AML-193 (cell line): Measurements from ENCODE around the gene ANO2.
"Not testable (repeated sequence)": the region's sequence is repeated elsewhere in the genome, so short reads cannot be mapped to it uniquely, and the experiment has no call there.

ENCODE experiments used
- DNase-seq, 2 experiments: peaks; one replicate each; lab custom pipeline; 2025; lab: John Stamatoyannopoulos, UW

Gene ANO2

DNA sequence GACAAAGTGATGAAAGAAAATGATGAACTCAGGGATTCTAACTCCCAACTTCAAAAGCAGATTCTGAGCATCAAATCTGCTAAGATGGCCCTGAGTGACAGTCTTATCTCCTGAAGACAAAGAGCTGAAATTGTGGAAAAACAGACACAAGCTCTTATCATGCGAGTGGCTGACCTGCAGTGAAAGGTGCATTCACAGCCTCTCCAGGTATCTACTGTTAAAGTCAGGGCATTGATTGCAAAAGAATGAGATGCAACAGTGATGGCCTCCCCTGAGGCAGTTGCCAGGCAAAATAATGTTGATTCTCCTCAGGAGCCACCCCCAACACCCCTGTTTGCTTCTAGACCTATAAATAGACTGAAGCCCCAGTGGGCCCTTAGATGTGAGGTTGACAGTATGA lies 126.2 kb downstream of the ANO2 start:
- DNase-seq, result not testable (repeated sequence)

DNA sequence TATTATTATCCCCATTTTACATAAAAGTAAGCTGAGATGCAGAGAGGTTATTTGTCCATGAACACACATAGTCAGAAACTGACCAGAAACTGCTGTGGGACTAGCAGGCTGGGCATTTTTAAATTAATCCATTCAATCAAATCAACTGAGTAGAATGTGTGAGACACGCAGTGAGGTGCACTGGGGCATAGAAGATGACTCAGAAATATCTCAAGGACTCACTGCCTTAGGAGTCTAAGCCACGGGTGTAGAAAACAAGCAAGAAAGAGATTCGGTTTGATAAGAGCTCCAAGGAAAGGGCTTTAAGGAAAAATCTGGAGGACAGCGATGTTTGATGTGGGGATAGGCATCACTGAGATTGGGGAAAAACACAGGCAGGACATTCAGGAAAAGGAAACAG lies 127.8 kb downstream of the ANO2 start:
- DNase-seq, result no peak

DNA sequence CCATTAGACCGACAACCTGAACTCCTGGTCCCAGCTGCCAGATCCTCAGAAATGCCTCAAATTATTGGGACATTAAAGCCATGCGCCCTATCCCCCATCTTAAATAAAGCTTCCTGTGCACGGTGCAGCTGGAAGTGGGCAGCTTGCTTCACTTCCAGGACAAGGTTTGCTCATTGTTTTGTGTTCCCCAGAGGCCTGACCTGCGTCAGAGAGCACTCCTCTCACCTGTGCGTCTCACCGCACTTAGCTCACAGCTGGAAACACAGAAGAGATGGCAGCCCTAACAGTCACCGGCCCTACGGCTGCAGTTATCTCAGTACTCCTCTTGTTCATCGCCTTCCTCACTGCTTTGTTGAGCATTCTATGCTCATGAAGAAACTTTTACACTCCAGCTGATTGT lies 135.5 kb downstream of the ANO2 start:
- DNase-seq, result no peak

DNA sequence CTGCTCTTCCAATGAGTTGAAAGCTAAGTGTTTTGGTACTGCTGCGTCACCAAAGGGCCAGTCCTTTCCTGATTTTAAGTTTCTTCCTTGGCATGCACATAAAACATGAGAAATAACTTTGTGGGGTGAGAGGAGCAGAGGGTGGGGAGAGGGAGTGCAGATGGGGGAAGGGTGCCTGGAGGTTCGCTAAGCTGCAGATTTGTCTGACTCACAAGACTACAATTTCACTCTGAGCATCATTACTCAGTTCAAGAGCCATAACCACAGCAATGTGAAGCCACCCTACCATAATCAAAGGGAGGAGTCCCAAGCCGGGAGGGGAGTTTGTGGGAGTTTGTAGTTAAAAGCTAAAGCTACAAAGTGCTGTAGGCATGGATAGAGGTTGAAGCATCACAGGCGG lies 136.1 kb downstream of the ANO2 start:
- no peak for DNase-seq

DNA sequence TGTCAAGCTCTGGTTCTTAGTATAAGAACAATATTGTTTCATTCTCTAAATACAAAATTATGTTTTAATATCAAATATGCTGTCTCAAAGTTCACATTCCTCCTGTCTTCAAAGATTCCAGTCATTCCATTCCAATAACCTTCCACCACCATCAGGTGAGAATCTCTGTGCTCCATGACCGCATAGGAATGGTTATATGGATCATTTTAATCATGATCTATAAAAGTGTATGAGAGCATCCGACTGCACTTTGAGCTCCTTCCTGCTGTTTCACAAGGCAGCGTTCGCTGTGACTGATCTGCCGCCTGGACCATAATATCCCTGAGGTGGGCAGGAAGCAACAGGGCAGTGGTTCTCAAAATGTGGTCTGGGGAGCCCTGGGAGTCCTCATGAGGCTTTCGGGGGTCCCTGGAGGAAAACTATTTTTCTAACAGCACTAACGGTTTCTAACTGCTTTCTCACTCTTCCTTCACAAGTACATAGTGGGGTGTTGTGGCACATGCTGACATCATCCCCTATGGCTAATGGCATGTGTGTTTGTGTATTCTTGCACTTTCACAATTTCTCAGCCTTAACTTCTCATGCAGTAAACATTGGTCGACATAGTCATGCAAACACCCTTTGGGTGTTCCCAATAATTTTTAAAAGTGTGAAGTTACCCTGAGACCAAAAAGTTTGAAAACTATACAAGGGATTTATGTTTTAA lies 137.4 kb downstream of the ANO2 start:
- no peak for DNase-seq

DNA sequence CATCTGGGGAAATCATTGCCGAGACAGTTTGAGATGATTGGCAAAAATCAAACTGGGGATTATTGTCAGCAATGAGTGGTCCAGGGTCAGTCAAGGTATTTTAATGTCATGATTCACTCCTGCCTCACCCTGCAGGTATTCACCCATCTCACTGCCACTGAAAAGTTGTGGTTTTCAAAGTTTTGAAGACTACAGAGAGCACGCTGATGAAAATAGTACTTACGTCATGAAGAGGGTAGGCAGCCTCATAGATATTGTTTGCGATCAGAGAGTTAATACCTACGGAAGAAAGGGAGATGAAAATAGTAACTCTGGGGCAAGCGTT lies 138.0 kb downstream of the ANO2 start:
- no peak for DNase-seq

DNA sequence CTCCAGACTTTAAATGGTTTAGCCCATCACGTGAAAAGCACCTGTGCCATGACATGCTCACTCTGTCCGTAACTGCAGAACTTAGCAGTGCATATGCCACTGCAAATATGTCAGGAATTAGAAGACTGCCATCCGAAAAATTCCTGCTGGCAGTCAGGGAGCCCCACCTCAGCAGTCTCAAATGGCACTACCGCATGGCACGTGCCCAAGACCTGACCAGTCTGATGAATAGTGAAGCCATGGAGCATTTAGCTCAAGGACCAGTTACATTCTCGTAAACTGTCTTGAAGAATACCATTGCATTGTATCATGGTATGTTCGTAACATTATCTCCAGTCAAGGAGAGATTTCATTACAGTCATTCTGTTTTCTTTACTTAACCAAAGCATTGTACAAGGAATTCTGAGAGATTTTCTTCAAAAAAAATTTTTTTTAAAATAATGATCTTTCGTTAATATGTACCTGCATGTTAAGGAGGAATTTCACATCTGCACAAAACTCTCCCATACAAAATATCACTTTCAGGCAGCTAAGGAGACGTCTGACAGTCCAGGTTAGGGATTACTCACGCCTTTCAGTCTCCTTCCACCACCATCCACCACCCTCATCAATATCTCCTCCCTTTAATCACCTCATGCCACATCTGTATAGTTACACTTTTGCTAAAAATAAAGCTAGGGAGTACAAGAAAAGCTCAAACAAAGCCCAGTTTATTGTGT lies 138.5 kb downstream of the ANO2 start:
- no peak for DNase-seq

DNA sequence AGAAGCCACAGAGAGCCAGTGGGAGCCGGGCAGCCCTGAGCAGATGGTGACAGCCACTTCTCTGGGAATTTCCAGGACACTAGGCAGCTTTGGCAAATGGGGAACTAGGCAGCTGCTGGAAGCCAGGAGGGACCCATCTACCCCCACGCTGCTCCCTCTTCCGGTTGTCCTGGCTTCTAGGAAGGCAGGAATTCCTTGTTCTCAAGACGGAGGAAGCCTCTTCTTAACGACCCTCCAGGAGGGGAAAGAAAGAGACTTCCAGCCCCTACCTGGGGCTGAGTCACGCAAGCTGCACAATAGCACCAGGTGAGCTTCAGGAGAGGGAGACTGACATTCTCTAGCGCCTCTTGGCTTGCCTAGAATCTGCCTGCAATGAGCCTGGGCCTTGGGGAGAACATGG lies 141.5 kb downstream of the ANO2 start:
- DNase-seq, result no peak

DNA sequence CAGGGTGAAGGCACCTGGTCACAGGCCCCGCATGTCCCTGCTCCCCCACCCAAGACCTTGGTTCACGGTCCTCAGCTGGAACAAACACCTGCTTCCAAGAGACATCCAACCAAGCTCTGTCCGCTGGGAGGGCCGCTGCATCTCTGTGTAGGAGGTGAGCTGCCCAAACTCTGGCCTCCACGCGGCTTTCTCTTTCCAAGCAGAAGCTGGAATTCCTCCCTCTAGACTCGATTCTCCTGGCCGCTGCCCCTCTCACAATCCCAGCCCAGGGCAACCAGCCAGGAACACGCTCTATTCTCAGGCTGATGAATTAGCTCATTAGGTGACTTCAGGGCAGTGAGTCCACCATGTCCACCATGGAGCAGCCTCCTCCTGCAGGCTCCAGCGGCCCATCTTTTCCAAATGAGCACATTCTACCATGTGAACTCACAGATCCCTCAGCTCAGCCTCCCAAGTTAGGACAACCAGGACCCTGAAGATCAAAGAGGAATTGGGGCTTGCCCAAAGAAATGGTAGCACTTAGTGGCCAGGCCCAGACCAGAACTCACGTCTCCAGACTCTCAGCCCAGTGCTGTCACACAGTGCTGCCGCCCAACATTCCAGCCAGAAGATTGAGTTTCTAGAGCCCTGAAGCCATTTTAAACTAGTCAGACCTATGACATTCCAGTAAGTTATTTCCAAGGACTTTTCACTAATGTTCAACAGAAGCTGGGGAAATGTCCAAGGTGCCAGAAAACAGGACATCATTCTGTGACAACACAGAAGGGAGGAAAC lies 146.6 kb downstream of the ANO2 start:
- no peak for DNase-seq

DNA sequence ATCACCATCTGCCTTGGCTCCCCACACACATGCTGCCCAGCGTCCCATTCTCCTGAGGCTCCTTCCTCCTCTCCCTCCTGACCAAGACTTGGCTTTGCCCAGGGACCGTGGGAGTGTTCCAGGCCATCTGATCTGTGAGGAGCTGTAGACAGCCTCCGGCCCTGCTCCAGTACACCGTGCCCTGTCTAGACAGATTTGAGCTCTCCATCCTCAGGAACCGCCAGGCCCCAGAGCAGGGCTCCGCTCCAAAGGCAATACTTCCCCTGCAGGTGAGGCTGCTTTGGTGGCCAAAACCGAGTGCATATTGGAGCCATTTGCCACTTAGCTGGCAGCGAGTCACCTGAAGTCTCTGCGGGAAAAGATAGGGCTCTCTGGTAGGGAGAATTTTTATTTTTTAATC lies 147.4 kb downstream of the ANO2 start:
- DNase-seq, result no peak

DNA sequence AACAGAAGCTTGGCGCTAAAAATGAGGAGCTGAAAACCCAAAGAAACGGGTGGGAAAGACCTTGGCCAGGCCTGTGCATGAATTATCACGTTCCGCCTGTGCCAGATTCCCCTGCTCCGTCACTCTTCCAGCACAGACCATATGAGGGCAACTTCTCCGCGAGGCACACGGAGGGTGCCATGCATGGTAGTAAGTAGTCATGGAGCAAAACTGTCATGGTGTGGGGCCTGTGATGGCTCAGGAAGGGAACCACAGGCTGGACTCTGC lies 148.2 kb downstream of the ANO2 start:
- no peak for DNase-seq

DNA sequence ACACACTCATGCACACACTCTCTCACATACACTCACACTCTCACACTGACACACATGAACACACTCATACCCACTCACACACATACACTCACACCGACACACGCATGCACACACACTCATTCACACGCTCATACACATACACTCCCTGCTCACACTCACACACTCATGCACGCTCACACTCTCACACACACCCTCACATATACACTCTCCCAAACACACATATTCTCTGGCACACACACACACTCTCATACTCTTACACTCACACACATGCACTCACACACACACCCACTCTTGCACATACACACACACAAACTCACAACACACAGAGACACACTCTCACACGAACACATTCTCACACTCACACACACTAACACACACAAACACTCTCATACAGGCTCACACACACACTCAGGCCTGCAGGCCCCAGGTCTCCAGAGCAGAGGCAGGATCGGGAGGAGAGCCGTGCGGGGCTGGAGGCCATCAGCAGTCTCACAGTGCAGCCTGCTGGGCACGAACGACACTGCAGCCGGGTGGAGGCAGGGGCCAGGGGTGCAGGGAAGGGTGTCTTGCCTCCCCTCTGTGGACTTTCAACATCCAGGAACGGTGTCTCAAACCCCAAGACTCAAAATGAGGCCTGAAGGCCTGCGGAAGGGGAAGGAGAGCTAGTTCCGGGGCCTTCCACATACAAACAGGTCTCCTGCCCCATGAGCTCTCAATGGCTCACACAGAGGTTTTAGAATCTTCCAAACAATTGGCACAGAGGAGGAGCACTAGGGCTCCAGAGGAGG lies 148.7 kb downstream of the ANO2 start:
- DNase-seq, result no peak

DNA sequence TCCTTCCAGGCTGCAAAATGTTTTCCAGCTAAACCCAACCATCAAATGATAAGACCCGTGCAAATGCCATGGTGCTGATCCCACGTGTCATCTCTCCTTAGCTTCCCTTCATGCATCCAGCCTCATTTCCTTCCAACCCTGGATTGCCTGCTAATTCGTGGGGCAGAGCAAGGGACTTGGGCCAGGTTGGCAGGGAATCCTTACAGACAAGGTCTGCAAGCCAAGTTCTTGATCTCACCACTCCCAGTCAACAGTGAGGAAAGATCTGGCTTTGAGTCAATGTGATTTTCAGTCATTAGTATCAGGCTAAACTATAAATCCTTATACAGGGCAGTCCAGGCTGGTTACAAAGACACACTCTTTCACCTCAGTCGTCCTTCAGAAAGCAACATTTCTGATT lies 150.9 kb downstream of the ANO2 start:
- DNase-seq, result no peak

DNA sequence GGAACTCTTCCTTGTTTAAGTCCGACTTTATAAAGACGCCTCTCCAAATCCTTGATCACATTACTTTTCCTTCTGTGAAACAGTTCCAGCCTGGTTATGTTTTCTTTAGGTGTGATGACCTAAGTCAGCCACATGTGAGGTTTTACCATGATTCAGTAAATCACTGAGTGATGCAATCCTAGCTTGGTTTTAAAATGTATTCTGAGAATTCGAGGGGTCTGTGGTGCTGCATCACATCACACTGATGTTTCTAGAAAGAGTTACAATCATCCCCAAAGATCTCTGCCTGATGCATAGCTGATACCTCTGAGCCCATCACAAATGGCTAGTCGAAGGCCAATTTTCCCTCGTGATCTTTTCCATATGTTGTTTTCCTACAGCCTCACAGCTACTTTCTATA lies 152.7 kb downstream of the ANO2 start:
- no peak for DNase-seq

DNA sequence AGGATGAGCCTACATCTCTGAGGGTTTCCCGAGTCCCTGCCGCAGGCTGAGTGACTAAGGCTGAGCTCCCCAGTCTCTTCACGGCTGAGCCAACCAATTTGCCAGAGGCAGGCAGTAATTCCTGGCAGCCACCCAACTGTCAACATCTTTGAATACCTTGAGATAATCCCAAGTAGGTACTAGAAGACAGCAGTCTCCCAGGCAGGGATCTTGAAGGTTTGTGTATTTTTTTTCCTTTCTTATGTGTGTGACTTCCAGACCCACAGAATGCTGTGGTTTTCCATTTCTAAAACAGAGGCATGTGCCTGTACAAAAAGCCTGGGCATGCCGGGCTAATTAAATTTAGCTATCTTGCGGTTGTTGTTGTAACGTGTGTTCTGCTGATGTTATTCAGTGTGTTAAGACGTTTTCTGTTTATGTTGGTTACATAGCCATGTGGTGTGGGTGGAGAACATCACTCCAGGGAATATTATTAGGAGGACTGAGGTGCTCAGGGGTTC lies 155.5 kb downstream of the ANO2 start:
- no peak for DNase-seq

DNA sequence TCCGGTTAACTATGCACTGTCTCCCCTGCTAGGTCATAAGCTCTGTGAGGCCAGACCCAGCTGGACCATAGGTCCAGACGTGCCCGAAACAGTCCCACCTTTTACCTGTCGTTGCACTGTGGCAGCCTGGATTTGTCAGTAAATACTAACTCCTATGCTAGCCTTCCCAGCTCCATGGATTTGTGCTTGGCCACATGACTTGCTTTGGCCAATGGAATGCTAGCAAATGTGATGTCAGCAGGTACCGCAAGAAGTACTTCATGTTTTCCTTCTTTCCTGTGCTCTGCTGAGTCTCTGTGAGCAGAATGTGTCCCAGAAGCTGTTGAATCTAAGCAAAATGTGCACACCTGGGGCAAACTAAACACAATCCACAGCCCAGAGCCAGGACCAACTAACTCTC lies 157.2 kb downstream of the ANO2 start:
- no peak for DNase-seq

DNA sequence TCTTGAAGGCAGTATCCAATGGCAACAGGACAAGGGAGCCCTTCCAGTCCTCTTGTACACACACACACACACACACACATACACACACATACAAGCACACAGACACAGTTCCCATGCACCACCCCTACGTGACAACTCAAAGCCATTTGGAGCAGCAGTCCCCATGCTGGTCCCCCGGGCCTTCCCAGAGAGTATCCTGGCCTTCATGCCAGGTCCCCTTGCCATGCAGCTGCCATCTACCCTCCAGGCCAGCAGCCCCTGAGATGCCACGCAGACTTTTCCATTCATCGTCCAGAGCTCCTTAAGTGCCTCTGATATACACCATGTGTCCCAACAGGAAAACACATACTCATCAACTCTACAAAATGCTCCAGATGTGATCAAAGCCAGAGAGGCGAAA lies 159.5 kb downstream of the ANO2 start:
- DNase-seq, result no peak

DNA sequence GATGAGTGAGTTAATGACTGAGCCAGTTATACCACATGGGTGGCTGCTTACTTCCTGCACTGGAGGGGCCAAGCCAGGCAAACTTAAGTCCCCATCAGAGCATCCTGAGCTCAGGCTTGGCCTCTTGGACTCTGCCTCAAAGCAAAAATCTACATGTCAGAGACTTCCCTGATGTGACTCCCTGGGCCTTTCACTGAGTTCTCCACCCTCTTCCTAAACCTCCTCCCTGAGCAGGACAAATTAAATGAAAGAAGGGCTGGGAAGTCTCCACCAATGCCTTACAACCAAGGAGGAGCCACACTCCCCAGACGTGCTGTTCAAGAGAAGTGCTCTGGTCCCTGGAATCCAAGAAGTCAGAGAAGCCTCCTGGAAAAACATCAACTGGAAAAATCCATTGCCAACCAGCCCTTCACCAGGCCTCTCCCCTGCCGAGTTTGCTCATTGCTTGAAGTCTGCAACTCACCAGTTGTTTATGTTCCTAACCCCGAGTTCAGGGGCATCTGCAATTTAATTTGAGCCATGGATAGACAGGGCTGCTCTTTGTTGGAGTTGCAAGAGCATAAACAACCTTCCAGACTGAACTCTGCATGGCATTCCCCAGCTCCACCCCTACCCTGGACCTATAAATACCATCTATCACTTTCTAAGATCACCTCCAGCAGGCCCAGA lies 160.5 kb downstream of the ANO2 start:
- DNase-seq, result no peak

DNA sequence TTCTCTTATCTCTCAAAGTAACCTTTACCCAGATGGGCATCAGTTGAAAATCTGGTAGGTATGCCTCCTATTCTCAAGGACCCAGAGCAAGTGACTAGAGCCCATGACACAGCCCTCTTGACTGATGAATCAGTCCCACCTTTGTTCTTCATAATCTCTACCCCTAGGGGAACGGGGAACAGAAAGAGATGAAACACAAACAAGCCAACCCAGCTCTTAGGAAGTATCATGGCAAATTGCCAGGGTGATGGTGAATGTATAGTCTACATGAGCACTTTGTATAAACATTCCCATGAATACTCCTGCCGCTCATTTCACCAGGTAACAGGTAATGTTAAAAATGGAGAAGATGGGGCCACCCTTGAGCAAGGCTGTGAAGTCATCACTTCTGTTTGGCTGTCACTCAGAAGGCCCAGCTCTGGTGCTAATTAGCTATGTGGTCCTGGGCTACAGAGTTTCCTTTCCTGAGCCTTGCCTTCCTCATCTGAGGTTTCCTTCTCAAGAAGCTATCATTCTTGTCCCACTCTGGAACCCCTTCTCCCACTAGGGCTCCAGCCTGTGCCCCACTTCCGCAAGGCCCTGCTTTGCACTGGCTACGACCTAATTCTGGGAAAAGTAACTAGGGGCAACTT lies 161.7 kb downstream of the ANO2 start:
- DNase-seq, result no peak

DNA sequence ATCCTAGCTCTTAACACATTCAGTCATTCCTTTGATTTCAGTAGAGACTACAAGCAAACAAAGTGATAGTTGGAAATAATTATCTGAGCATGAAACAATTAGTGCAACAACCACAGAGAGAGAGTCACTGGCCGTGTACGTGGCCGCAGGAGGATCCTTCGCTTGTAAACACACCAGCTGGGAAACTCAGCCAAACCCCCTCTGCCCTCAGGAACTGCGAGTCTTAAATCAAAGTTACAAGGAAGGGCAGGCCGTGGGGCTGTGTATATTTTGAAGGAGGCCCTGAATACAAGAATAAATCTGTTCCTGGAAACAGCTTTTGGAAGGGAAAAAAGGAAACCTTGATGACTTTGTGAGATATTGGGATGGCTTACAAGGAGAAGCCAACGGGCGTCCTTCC lies 164.5 kb downstream of the ANO2 start:
- no peak for DNase-seq

DNA sequence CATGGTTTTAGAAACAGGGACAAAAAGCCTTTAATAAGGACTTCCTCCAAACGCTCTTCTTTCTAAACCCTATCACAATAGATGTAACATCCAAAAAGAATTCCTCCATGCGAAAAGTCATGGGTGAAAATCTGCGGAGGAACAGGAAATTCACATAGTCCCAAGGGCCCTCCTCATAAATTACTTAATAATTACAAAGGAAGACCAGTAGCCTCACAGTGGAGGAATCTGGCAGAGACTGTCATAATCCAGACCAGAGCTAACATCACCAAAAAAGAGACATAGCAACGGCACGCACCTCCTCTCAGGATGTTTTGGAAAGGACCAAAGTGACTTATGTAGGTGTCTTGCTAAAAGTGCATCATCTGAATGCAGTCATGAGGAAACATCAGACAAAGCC lies 165.7 kb downstream of the ANO2 start:
- DNase-seq, result no peak

DNA sequence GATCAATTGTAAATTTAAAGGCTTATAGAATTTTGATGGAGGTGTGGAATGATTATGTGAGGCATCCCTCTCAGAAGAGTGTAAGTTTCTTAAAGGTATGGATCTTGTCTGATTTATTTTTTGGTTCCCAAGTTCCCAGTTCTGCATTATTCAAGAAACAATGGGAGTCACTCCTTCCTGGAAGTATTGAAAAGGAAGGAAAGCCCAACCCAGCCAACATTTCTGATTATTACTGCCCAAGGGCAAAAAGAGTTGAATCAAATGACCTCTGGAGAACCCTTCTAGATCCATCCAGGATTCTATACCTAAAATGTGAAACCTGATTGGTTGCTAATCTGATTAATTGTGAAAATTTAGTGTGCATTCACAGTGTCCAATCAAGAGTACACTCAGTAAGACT lies 166.2 kb downstream of the ANO2 start:
- DNase-seq, result no peak
